Posterior cingulate gyrus (tissue), 11 donors: ENCODE results near the gene TTN.
A peak's percentile ranks its signal among the peaks of the same experiment; 100 is the strongest.

ENCODE experiments used
- DNase-seq, 10 donors: peaks; one replicate each; pipeline versions ENCODE4 v3.0.0 to v3.0.0-alpha.2; 2020 to 2021; ENCODE audit warnings: mixed read lengths in 3 of 10
- intact Hi-C: fragments of 100-400 bp; cut with DNase I; formaldehyde crosslinking; loops from one replicate; pipeline ENCODE4 v1.15.1; 2023

Gene TTN

DNA sequence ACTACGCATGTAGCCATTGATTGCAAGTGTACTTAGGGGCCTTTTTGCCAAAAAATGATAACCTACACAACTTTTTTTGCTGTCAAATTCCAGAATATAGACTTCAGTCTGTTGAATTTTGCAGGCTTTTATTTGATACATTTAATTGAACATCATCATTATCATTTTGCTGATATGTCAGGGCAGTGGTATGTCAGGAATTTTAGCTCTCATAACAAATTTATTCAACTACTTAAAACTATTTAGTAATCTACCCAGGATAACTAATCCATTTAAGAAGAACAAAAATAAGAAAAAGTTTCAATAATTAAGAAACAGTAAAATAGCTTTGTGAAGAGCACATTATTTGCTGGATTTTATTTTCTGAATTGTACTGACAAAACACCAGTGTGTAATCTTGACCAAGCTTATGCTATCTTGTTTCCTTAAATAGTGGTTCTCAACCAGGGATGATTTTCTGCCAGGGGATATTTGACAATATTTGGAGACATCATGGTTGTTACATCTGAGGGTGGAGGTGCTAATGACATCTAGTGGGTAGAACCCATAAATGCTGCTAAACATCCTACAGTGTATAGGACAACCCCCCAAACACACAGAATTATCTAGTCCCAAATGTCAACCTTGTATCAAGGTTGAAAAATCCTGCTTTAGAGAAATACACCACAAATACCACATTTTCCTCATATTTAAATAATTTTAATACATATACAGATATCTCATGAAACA, 12.1 kb upstream of the TTN start:
- intact Hi-C loops: no loop called here
- no peak for DNase-seq

DNA sequence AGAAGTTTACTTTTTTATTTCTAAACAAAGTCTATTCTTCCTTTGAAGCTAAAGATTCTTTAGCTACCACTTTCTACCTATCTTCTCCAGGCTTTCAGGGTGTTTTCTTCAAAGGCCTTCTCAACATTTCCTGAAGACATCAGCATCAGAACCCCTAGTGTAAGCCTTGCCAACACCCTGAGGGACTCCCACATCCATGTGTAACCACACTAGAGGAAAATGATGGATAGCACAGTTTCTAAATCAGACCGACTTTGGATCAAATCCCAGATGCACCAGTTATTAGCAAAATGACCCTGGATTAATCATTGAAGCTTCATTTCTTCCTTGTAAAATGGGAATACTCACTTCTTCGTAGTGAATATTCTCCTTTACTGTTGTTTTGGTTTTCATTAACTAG, 4.7 kb upstream of the TTN start:
- intact Hi-C loops: no loop called here
- DNase-seq: no peak

DNA sequence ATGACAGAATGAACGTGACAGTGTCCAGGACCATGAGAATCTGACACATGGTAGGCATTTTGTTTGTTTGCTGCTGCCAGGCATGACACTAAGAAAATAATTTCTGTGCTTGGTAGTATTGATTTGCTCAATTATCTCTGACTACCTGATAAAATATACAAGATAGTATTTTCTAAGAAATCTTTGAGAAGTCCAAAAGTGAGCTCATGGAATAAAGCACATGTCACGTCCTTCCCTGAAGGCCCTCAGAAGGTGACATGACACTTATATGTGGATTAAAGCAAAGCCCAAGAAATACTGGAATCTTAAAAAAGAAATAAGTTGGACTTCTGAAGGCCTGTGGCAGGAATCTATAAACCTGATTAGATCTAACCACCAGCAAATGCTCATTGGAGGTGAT, 3.8 kb upstream of the TTN start:
- intact Hi-C loops: no loop called here
- no peak for DNase-seq

DNA sequence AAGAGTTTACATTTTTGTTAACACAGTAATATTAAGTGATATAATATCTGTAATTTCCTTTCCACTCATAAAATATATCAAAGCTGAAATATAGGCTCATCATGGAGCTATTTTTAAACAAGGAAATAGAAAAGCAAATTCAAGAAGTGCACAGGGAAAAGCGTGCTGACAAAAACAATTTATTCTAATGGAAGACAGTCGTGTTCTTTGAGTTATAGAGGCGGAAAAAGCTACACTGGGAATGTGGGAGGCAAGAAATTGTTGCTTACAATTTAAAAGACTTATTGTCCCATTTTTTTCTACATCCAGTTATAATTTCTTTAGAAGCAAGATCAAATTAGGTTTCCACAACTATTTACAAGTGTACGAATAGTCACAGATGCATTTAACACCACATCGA, 3.2 kb upstream of the TTN start:
- intact Hi-C loops: no loop called here
- DNase-seq: no peak

DNA sequence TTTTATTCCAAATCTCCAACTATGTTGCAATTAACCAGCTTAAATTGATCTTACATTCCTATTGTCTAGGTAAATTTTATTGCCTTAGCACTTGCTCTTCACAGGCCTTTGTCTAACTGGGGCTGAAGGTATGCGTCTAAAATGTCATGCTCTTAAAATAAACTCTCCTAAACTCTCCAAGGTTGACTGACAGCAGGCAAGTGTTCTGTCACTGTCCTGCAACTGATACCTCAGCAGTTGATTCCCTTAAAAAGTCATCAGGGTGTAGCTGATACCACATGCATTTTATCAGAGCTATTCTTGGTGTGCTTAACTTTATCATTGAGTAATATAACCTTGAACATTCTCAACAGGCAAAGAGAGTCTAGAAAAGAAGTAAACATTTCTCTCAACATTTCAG, 680 bp downstream of the TTN start:
- no peak for DNase-seq
- intact Hi-C loops: no loop called here

DNA sequence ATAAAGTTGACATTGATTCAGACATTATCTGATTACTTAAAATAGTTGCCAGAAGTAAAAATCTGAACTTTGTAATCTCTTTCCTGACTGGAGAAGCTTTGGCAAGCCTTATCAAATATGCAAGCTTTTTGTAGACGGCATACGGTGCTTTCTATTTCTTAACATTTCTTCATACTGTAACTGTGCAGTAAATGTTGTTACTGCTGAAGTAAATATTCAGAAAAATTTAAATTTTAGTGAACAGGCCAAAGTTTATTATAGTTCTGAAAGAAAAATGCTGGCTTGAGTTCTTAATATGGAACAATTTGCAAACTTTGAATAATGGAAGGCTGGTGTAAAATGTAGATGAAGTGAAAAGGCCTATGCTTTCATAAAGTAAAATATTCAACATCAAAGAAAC, 1.8 kb downstream of the TTN start:
- intact Hi-C loops: no loop called here
- no peak for DNase-seq

DNA sequence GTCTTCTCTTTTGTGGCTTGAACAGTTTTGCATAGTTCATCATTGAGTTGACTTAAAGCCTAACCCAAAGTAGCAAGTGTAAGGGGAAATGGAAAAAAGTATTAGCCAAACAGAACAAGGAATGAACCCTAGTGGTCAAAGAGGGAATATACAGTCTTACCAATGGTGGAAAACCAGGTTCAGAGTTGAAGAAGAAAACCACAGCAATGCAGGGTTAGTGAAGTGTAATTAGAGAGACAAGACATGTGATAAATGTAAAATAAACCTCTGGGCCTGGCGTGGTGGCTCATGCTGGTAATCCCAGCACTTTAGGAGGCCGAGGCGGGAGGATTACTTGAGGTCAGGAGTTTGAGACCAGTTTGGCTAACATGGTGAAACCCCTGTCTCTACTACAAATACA, 2.4 kb downstream of the TTN start:
- intact Hi-C loops: no loop called here
- DNase-seq: no peak

DNA sequence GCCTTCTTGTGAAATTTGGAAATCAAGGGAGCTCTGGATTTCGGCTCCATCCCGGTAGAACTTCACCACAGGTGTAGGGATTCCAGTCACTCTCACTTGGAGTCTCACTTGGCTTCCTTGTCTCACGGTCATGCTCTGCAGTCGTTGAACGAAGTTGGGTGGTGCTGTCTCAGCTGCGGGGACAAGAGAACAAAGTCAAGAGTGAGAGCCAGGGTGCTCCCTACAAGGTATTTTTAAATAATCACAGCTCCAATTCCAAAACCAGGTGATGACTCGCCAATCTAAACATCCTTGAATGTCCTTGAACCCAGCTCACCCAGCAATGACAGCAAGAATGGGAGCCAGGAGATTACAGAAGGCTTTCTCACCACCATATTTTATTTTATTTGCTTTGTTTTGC, 6.7 kb downstream of the TTN start:
- no peak for DNase-seq
- intact Hi-C loops: no loop called here

DNA sequence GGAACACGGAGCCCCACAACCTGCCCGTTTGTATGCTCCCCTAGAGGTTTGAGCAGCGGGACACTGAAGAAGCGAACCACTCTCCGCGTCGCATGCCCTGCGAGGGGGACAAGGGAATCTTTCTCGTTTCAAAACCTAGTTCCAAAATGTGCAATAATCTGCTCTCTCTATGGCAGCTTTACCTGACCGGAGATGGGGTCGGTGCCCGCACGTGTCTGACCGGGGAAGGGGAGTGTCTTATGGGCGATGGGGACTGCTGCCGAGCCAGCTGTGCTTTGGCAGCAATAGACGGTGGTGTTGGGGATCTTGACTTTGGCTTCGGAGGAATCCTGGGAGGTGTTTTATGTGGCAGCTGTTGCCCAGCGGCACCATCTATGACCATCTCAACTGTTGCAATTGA, 7.9 kb downstream of the TTN start:
- DNase-seq: peak in 1 of 10 donors; percentile 32
- intact Hi-C loops: no loop called here

DNA sequence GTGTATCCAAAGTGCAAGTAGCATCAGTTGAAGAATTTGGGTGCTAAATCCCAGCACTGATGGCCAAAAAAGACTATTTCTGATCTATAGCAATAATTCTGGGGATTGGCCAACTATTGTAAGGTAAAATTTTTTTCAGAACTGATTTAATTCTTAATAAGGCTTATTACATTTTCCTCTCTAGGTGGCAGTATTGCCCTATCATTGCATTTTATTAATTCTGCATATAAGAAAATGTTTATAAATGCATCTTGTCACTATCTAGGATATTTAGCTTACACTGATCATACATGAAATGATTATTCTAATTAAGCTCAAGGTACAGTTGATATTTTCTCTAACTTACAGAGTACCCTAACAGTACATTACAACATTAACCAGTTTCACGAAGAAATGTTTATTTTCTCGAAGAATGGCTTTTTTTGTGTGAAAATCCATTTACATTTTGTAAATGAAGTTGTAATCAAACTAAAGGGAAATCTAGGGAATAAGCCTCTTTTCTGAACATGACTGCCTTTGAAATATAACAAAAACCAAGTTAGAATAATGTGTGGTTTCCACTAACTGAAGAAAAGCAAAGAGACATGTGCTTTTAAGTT, 11.0 kb downstream of the TTN start:
- no peak for DNase-seq
- intact Hi-C loops: loop anchor here (1.0 kb wide), 1 partner anchor 118 kb away; no protein-coding TSS in a partner anchor

DNA sequence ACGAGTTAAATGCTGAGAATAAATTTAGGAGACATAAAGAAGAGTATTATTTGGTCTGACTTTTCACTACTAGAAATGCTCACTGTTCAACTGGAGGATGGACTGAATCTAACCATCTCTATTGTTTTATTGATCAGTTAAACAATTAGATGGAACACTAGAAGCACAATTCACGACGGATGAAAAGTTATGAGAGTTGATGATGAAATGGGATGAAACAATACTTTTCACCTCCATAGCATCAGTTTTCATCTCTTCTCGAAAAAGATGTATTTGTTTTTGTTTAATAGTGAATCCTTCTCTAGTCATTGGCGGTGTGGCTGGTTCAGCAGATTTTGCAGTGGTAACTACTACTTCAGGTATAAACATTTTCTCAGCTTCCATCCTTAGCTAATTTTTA, 19.3 kb downstream of the TTN start:
- intact Hi-C loops: no loop called here
- no peak for DNase-seq

DNA sequence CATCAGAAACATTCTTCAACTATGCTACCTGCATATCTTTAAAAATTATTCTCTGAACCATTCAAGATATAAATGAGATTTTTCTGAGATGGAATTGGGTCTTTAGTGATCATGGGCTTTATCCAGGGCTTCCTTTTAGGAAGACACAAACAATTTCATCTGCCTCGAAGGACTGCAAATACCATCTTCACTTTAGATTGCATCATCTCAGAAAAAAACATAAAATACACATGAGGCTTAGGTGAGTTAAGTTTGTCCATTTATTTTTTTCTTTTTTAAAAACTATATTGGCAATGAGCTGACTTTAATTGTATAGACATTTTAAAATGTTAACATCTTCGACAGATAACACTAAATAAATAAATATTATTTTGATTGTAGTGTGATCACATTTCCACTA, 20.1 kb downstream of the TTN start:
- intact Hi-C loops: no loop called here
- no peak for DNase-seq

DNA sequence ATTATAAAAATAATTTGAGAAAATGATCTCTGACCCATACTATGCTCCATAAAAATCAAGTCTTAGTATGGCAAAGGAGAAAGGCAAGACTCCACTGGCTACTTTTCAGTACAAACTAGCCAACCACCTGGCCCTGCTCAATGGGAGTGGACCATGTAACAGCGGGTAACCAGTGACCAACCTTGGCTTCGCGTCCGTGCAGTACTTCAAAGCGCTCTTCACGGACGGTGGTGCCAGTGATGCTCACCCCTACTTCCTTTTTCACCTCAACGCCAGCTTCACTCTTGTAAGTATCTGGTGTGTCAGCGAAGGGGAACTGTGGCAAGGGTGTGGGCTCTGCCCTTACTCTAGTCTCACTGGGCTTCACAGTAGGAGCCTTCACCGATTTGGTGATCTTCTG, 23.3 kb downstream of the TTN start:
- DNase-seq: no peak
- intact Hi-C loops: no loop called here

DNA sequence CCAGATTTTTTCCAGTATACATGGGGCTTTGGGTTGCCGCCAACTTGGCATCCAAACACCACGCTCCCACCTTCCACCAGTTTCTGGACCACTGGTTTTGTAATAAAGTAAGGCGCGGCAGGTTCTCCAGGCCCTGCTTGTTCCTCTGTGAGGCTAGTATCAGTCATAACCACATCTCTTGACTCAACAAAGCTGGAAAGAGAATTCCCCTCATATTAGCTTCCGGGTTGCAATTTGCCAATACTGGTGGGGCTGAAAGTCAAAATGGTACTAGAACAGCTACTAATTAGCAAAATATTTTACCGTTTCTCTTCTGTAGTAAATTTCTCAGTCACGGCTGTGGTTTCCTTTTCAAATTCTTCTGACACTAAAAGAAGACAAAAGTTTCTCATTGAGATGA, 25.0 kb downstream of the TTN start:
- DNase-seq: no peak
- intact Hi-C loops: no loop called here

DNA sequence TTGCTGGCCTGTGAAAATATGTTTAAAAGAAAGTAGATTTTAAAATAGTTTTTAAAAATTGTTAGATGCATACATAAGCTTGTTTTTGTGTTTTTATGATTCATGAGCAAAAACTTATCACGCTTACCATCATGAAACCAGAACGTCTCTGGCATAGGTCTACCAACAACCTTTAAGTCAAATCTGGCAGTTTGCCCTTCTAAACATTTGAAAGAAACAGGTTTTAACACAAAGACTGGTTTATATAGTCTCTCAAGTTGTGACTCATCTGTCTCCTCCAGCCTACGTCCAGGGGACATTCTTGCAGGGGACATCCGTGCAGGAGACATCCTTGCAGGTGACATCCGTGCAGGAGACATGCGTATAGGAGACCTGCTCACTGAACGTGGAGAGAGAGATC, 29.6 kb downstream of the TTN start:
- intact Hi-C loops: no loop called here
- DNase-seq: no peak

DNA sequence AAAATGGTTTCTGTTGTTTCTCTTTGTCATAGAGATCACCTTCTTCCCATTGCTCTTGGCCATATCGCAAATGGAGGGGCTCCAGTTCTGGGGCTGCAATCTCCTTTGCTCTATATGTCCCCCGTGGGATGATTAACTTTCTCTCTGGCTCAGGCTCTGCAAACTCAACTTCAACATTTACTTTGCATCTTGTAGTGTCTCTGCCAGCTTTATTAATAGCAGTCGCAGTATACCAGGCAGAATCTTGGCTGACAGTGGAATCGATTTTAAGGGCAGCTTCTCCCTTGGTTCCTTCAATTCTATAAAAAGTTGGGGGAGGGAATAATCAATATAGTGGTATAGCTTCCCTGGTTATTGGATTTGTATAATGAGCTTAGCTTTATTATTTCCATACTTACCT, 30.5 kb downstream of the TTN start:
- no peak for DNase-seq
- intact Hi-C loops: no loop called here

DNA sequence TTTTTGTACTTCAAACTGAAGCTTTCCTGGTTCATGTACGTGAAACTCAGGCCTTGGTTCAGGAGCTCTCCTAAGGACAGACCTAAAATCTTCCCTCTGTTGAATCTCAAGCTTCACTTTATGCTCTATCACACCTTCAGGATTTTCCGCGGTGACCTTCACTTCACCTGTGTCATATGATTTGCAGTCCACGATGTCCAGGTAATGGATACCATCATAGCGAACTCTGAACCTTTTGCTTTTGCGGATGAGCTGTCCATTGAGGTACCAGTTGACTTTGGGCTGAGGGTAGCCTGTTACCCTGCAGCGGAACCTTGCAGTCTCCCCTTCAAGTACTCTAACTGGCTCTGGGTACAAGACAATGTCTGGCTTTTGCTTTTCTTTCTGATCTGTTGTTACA, 31.2 kb downstream of the TTN start:
- DNase-seq: no peak
- intact Hi-C loops: no loop called here

DNA sequence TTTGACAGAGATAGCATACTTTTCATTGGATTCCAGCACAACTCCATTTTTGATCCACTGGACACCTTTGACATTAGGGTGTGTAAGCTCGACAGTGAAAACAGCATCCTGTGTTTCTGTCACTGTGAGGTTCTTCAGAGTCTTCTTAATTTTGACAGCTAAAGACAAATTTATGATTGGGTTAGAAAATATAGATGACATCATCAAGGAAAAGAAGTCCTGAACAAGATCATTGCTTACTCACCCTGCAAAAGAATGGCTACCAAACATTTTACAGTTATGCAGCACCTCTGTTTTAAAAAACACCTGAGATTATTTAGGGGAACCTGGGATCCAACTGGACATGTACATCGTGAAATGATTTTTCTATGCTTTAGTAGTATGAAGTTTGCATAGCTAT, 36.7 kb downstream of the TTN start:
- intact Hi-C loops: no loop called here
- DNase-seq: no peak

DNA sequence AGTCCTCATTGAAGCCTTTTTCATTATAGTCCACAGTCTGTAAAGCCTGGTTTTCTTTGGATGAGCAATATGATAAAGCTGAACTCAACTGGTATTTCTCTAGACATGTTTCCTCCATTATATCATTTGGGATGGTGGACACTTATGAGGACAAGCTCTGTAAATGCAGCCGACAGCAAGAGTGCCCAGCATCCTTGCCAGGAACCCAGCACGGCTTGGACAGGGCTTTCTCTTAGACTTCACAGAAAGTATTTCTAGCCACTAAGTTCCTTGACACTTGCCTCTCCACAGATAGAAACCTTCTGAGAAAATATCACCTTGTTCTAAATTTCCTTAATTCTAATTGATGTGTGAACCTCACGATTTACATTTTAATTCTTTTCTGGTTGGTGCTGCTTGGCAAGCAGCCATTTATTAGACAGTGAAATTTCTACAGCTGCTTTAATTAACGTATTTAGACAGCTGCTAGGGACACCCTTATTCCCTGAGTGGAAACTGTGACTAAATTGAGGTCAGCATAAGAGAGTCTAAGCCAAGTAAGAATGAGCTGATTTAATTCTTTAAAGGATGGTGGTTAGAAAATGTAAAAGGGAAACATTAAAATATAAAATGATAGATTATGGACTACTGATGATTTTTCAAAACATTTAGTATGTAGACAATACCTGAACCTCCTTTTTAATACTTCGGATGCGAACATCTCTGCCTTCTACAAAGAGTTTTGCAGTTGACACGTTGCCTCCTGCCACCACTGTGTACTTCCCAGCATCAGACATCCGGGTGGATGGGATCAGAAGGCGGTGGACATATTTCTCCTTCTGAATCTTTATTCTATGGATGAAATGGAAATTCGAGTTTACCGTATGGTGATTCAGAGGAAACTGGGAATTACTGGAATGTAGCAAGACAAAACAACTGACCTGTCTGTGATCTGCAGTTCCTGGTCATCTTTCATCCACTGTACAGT, 39.8 kb downstream of the TTN start:
- intact Hi-C loops: no loop called here
- no peak for DNase-seq

DNA sequence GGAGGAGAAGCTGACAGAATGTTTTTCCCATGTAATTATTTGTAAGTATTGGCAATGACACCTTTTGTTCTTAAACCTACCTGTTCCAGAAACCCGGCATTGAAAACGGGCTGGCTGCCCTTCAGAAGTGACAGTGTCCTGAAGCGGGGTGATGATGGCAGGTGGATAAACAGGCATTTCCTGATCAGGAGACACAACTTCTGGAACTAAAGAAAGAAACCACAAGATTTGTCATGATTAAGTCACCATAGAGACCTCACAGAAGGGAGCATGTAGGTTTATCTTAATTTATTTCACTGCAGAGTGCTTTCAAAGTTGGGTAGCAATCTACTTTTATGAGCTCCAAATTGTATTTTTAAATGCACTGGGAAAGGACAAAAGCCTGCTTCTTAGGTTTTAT, 43.1 kb downstream of the TTN start:
- intact Hi-C loops: no loop called here
- DNase-seq: no peak

DNA sequence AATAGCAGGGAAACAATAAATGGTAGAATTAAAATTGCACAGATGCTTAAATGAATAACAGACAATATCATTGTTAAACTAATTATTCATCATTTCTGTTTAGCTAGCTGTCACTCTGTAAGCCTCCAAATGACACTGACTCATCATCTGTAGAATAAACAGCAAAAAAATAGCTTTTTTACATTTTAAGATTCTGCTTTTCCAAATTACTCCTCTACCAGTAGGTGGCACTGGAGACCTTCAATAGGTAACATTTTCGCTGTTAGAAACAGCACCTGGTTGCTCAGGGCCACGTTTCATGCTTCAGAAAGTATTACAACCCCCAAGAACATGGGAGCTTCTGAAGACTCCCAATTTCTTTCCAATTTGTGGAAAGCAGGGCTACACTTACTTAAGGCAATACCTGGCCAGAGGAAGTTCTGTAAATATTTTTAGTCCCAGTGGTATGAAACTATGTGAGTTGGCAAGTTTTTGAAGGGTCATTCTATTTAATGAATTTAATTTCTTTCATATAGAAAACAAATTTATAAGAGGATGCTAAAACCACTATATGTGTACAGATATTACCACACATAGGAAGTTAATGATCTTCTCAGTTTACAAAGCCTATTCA, 45.4 kb downstream of the TTN start:
- no peak for DNase-seq
- intact Hi-C loops: no loop called here
